Cardiac atrium fibroblast (primary cell): ENCODE results near the gene F2RL3. TPM values are rescaled to one million over a fixed set of nuclear protein-coding genes. Genes with fewer than 3 reads are reported as not detected.

Experiments
- total RNA-seq: library from RNA; depleted of rRNA; stranded (reverse); fragments of >200 nt; gene quantifications from 2 replicates; pipeline ENCODE4 v1.2.3, GENCODE V29; 2015

Gene F2RL3
- total RNA-seq, result 1.3 TPM in 1 of 2 replicates, not detected in the other

DNA sequence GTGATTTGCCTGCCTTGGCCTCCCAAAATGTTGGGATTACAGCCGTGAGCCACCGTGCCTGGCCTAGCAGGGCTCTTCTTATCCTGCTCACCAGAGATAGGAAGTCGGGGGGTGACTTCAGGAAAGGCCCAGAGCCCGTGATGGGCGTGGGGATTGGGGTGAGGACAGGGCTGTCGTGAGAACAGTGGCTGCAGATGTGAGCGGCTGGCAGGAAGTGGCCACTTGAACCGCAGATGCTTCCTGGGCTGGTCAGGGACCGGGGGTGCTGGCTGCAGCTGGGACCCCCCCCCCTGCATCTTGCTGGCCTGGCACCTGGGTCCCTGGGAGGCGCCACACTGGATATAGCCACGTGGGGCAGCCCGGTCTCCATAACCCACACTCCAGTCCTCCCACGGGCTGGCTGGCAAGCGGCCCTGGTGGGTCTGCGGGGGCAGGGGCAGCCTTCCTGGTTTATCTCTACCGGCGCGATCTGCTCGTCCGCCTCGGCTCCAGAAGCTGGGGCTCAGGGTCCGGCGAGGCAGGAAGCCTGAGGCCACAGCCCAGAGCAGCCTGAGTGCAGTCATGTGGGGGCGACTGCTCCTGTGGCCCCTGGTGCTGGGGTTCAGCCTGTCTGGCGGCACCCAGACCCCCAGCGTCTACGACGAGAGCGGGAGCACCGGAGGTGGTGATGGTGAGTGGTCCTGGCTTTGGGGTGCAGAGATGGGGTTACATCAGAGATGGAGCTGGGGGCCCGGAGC, at the start of gene F2RL3:
TSS of gene F2RL3 (plus strand) at position 371 of the 737 bp plus-strand sequence. CDS start at position 562, 191 bp downstream.

Other genes starting within 250 kb of the F2RL3 start
- 116 and 140 TPM in 2 replicates for gene SMIM7, start 228.9 kb upstream of the F2RL3 start, total RNA-seq
- 0.97 and 5.1 TPM in 2 replicates for gene TMEM38A, start 227.9 kb upstream of the F2RL3 start, total RNA-seq
- not detected in 2 replicates for gene NWD1, start 169.2 kb upstream of the F2RL3 start, total RNA-seq
- gene SIN3B, start 59.6 kb upstream of the F2RL3 start, total RNA-seq, result 16.5 and 17.9 TPM in 2 replicates
- gene CPAMD8, start 137.8 kb downstream of the F2RL3 start, total RNA-seq, result 0.36 and 0.81 TPM in 2 replicates
- gene HAUS8, start 186.5 kb downstream of the F2RL3 start, total RNA-seq, result 2.4 and 3.8 TPM in 2 replicates
- 39.5 and 53.3 TPM in 2 replicates for gene MYO9B, start 186.8 kb downstream of the F2RL3 start, total RNA-seq